Diencephalon (tissue), 1 donor: ENCODE data around the gene APOA4. TPM values are rescaled to one million over a fixed set of nuclear protein-coding genes. Genes with fewer than 3 reads are reported as not detected.

Experiments used
- total RNA-seq: library from RNA; depleted of rRNA; stranded (reverse); fragments of >200 nt; gene quantifications from one replicate; pipeline ENCODE4 v1.2.3, GENCODE V29; 2014

Gene APOA4
- not detected for total RNA-seq

GRCh38 chr11:116823031-116823843 lies at the start of gene APOA4:
Gene APOA4, minus strand, starts transcription at chr11:116823304. Its CDS starts 113 bp downstream, at chr11:116823191.

GRCh38 chr11:116837231-116838091 lies 14.4 kb upstream of the APOA4 start, which contains the start of gene APOA1:
Gene APOA1, minus strand, starts transcription at chr11:116837622. Its CDS starts 235 bp downstream, at chr11:116837387.

GRCh38 chr11:116829525-116830183 lies 6.5 kb upstream of the APOA4 start, which contains the start of gene APOC3:
Gene APOC3, plus strand, starts transcription at chr11:116829907. Its CDS starts 676 bp downstream, at chr11:116830583.

GRCh38 chr11:116791813-116792143 lies 31.3 kb downstream of the APOA4 start, which contains the start of gene APOA5:
Gene APOA5, minus strand, starts transcription at chr11:116791879. Its CDS starts 19 bp downstream, at chr11:116791860.

GRCh38 chr11:116787786-116788486 lies 35.2 kb downstream of the APOA4 start, which contains the start of gene ZPR1:
Gene ZPR1, minus strand, starts transcription at chr11:116788023. Its CDS starts 33 bp downstream, at chr11:116787990.

GRCh38 chr11:116772443-116773202 lies 50.5 kb downstream of the APOA4 start, which contains the start of gene BUD13:
Gene BUD13, minus strand, starts transcription at chr11:116772987. Its CDS starts 23 bp downstream, at chr11:116772964.

Other genes with a start within 250 kb of the APOA4 start
- gene BUD13, start 50.3 kb downstream of the APOA4 start, total RNA-seq = 15.7 TPM
- gene ZPR1, start 35.3 kb downstream of the APOA4 start, total RNA-seq = 38.8 TPM
- not detected for gene APOA5, start 31.4 kb downstream of the APOA4 start, total RNA-seq
- not detected for gene APOC3, start 6.6 kb upstream of the APOA4 start, total RNA-seq
- gene APOA1, start 14.3 kb upstream of the APOA4 start, total RNA-seq = 1.4 TPM